ENCODE results near the gene CDK2.

- TF ChIP-seq POLR2AphosphoS5 (IDR thresholded peaks at IDR 0.05; ENCODE audit: low read depth, low read length) = no peak
- no peak for TF ChIP-seq FOSL2 (IDR thresholded peaks at IDR 0.05; ENCODE audit: borderline replicate concordance, low read depth)
These were observed 46.9 kb downstream of the CDK2 start for GRCh38 chr12:56013482-56013881.
